HG02571 (cell line): Measurements from ENCODE around the gene KCNIP4.
"Not testable (repeated sequence)": the region's sequence is repeated elsewhere in the genome, so short reads cannot be mapped to it uniquely, and the experiment has no call there.

Experiments
- ATAC-seq: cut with Tn5 transposase; IDR thresholded peaks from one replicate; pipeline ENCODE4 v1.9.1; 2021; ENCODE audit warnings: mild to moderate bottlenecking, moderate library complexity; ENCODE audit not compliant: unreplicated experiment

KCNIP4 gene

GRCh38 chr4:20809812-20810211, 1138.8 kb downstream of the KCNIP4 start:
- ATAC-seq: no peak

- no peak for ATAC-seq
Observed at GRCh38 chr4:20805716-20806115, 1142.9 kb downstream of the KCNIP4 start.

- no peak for ATAC-seq
Observed at GRCh38 chr4:20787940-20788665, 1160.5 kb downstream of the KCNIP4 start.

- not testable (repeated sequence) for ATAC-seq
Observed at GRCh38 chr4:20783134-20783533, 1165.4 kb downstream of the KCNIP4 start.

- ATAC-seq: no peak
Observed at GRCh38 chr4:20778896-20779295, 1169.7 kb downstream of the KCNIP4 start.

- ATAC-seq: no peak
Observed at GRCh38 chr4:20773144-20773997, 1175.2 kb downstream of the KCNIP4 start.

- no peak for ATAC-seq
Observed at GRCh38 chr4:20764366-20764992, 1184.1 kb downstream of the KCNIP4 start.

- no peak for ATAC-seq
Observed at GRCh38 chr4:20761826-20762225, 1186.7 kb downstream of the KCNIP4 start.

- no peak for ATAC-seq
Observed at GRCh38 chr4:20761382-20761781, 1187.2 kb downstream of the KCNIP4 start.

- ATAC-seq: no peak
Observed at GRCh38 chr4:20760053-20760452, 1188.5 kb downstream of the KCNIP4 start.

- ATAC-seq: no peak
Observed at GRCh38 chr4:20754036-20754435, 1194.5 kb downstream of the KCNIP4 start.

- ATAC-seq: no peak
Observed at GRCh38 chr4:20752641-20753040, 1195.9 kb downstream of the KCNIP4 start.

GRCh38 chr4:20746000-20746399, 1202.6 kb downstream of the KCNIP4 start:
- ATAC-seq: not testable (repeated sequence)

GRCh38 chr4:20735931-20736330, 1212.6 kb downstream of the KCNIP4 start:
- no peak for ATAC-seq

- no peak for ATAC-seq
Observed at GRCh38 chr4:20724915-20725314, 1223.7 kb downstream of the KCNIP4 start.

GRCh38 chr4:20723463-20723862, 1225.1 kb downstream of the KCNIP4 start:
- ATAC-seq: no peak

GRCh38 chr4:20723019-20723418, 1225.6 kb downstream of the KCNIP4 start:
- ATAC-seq: no peak

- ATAC-seq: no peak
Observed at GRCh38 chr4:20711335-20711734, 1237.2 kb downstream of the KCNIP4 start.

GRCh38 chr4:20700007-20700761, 1248.4 kb downstream of the KCNIP4 start, which contains the start of gene PACRGL:
Gene PACRGL (plus strand): TSS chr4:20700458. CDS start chr4:20704482, 4,024 bp downstream.
- peak; percentile 100 for ATAC-seq

GRCh38 chr4:20698820-20699219, 1249.8 kb downstream of the KCNIP4 start:
- no peak for ATAC-seq

GRCh38 chr4:20698382-20698781, 1250.2 kb downstream of the KCNIP4 start:
- ATAC-seq: no peak
